Large intestine (tissue), 3 donors: ENCODE results near the gene GRIK5. TPM values are rescaled to one million over a fixed set of nuclear protein-coding genes. Genes with fewer than 3 reads are reported as not detected.
"Not testable (repeated sequence)": the region's sequence is repeated elsewhere in the genome, so short reads cannot be mapped to it uniquely, and the experiment has no call there.

Source experiments
- DNase-seq, 2 donors: peaks; one replicate each; pipeline versions ENCODE4 v3.0.0 to v3.0.0-alpha.2; 2013
- H3K27ac ChIP-seq: one replicate; pipeline ENCODE4 v1.5.1; 2013; ENCODE audit warnings: low read length
- H3K27me3 ChIP-seq: 2 replicates; pipeline ENCODE4 v1.6.1; 2013; ENCODE audit warnings: low read length; ENCODE audit not compliant: control insufficient read depth, insufficient read depth
- H3K36me3 ChIP-seq: 2 replicates; pipeline ENCODE4 v1.6.1; 2013; ENCODE audit warnings: low read length; ENCODE audit not compliant: control insufficient read depth, insufficient read depth
- H3K4me1 ChIP-seq: one replicate; pipeline ENCODE4 v1.6.1; 2013; ENCODE audit warnings: low read length; ENCODE audit not compliant: control insufficient read depth, insufficient read depth
- H3K4me3 ChIP-seq: one replicate; pipeline ENCODE4 v1.5.1; 2013; ENCODE audit warnings: low read length
- H3K9me3 ChIP-seq: one replicate; pipeline ENCODE4 v1.6.1; 2013; ENCODE audit warnings: mild to moderate bottlenecking, low read depth, low read length, moderate library complexity; ENCODE audit not compliant: control insufficient read depth
- WGBS: methylation state at CpG from one replicate; pipeline ENCODE4 v1.1.5; 2013; ENCODE audit warnings: low lambda C conversion rate; ENCODE audit not compliant: insufficient coverage; 5-methylcytosine and 5-hydroxymethylcytosine counted together
- polyA plus RNA-seq: library from polyadenylated mRNA; unstranded; fragments of 120-200 nt; gene quantifications from one replicate; pipeline ENCODE4 v1.2.1, GENCODE V29; 2013

Gene GRIK5
- polyA plus RNA-seq, 1 donor, result 4.7 TPM

GRCh38 chr19:42017040-42017439 is 53.0 kb downstream of the GRIK5 start:
- H3K27ac ChIP-seq, result no peak overlapping the region

GRCh38 chr19:42012747-42013146 is 57.3 kb downstream of the GRIK5 start:
- not testable (repeated sequence) for H3K27me3 ChIP-seq, H3K4me3 ChIP-seq, H3K36me3 ChIP-seq, H3K27ac ChIP-seq, H3K9me3 ChIP-seq, DNase-seq, H3K4me1 ChIP-seq
- 93% methylated on average over 3 of the region's 3 CpGs for WGBS

More at GRCh38 chr19:42017040-42017439, 53.0 kb downstream of the GRIK5 start:
- Histone ChIP-seq H3K36me3 (no peaks in the 10 kb centered on the region), H3K9me3 (no peaks in the 10 kb centered on the region), H3K4me1 (no peaks in the 10 kb centered on the region), H3K27me3 (no peaks in the 10 kb centered on the region), H3K4me3 (no peak overlapping the region)
- WGBS, result 100% methylated on average over 4 of the region's 8 CpGs
- DNase-seq, result no peak

- Histone ChIP-seq H3K27ac (no peak overlapping the region), H3K4me1 (no peaks in the 10 kb centered on the region), H3K9me3 (no peaks in the 10 kb centered on the region), H3K27me3 (no peaks in the 10 kb centered on the region), H3K4me3 (no peak overlapping the region), H3K36me3 (no peaks in the 10 kb centered on the region)
- WGBS, result 71% methylated on average over 2 of the region's 11 CpGs
- DNase-seq, result no peak
Observed at GRCh38 chr19:42010245-42011126, 59.5 kb downstream of the GRIK5 start.

- H3K27me3 ChIP-seq, result peaks cover 9% of the 10 kb centered on the region
- WGBS, result no CpG with 5 or more reads among the region's 13 CpGs
- DNase-seq, result no peak
- H3K27ac ChIP-seq, result no peak overlapping the region
- H3K4me3 ChIP-seq, result no peak overlapping the region
- no peaks in the 10 kb centered on the region for H3K4me1 ChIP-seq
- H3K36me3 ChIP-seq, result no peaks in the 10 kb centered on the region
- H3K9me3 ChIP-seq, result no peaks in the 10 kb centered on the region
Observed at GRCh38 chr19:42006569-42006968, 63.4 kb downstream of the GRIK5 start.

GRCh38 chr19:42005504-42005903 is 64.5 kb downstream of the GRIK5 start:
- Histone ChIP-seq H3K4me1 (no peaks in the 10 kb centered on the region), H3K27ac (no peak overlapping the region), H3K27me3 (peaks cover 16% of the 10 kb centered on the region), H3K4me3 (no peak overlapping the region), H3K36me3 (no peaks in the 10 kb centered on the region), H3K9me3 (no peaks in the 10 kb centered on the region)
- no CpG with 5 or more reads among the region's 22 CpGs for WGBS
- no peak for DNase-seq

GRCh38 chr19:42003506-42004294 is 66.3 kb downstream of the GRIK5 start:
- no CpG with 5 or more reads among the region's 21 CpGs for WGBS
- Histone ChIP-seq H3K27me3 (peaks cover 30% of the 10 kb centered on the region), H3K4me1 (no peaks in the 10 kb centered on the region), H3K27ac (no peak overlapping the region), H3K9me3 (no peaks in the 10 kb centered on the region), H3K36me3 (no peaks in the 10 kb centered on the region), H3K4me3 (no peak overlapping the region)
- no peak for DNase-seq

- H3K27me3 ChIP-seq, result peaks cover 68% of the 10 kb centered on the region
- no peak overlapping the region for H3K27ac ChIP-seq
- H3K4me3 ChIP-seq, result no peak overlapping the region
- H3K36me3 ChIP-seq, result no peaks in the 10 kb centered on the region
- WGBS, result 83% methylated on average over 1 of the region's 7 CpGs
- DNase-seq, result no peak
- peaks cover 3% of the 10 kb centered on the region for H3K9me3 ChIP-seq
- H3K4me1 ChIP-seq, result no peaks in the 10 kb centered on the region
Observed at GRCh38 chr19:41999878-42000208, 70.2 kb downstream of the GRIK5 start.

GRCh38 chr19:41999071-41999877 is 70.7 kb downstream of the GRIK5 start:
- no peaks in the 10 kb centered on the region for H3K4me1 ChIP-seq
- H3K4me3 ChIP-seq, result no peak overlapping the region
- H3K27me3 ChIP-seq, result peaks cover 74% of the 10 kb centered on the region
- 43% methylated on average over 4 of the region's 55 CpGs for WGBS
- H3K27ac ChIP-seq, result no peak overlapping the region
- peaks cover 3% of the 10 kb centered on the region for H3K9me3 ChIP-seq
- no peak for DNase-seq
- H3K36me3 ChIP-seq, result no peaks in the 10 kb centered on the region

- no peak overlapping the region for H3K27ac ChIP-seq
- H3K36me3 ChIP-seq, result no peaks in the 10 kb centered on the region
- no peaks in the 10 kb centered on the region for H3K4me1 ChIP-seq
- DNase-seq, result no peak
- peaks cover 3% of the 10 kb centered on the region for H3K9me3 ChIP-seq
- H3K4me3 ChIP-seq, result no peak overlapping the region
- H3K27me3 ChIP-seq, result peaks cover 79% of the 10 kb centered on the region
- WGBS, result no CpG with 5 or more reads among the region's 64 CpGs
Observed at GRCh38 chr19:41998246-41999020, 71.6 kb downstream of the GRIK5 start.
